Gastrocnemius medialis (tissue), 4 donors: ENCODE measurements around the gene B3GAT1. TPM values are rescaled to one million over a fixed set of nuclear protein-coding genes. Genes with fewer than 3 reads are reported as not detected.

Source experiments
- ATAC-seq, 2 donors: fragments of 150-250 bp; one replicate each; pipeline ENCODE4 v1.9.1; 2016
- DNase-seq, 2 donors: peaks; one replicate each; pipeline ENCODE4 v3.0.0-alpha.2; 2019
- H3K27ac ChIP-seq, 4 donors: fragments of 200-600 bp; sonication (generic); 1 replicate in 1 of 4; 2 replicates in 3 of 4; pipeline ENCODE4 v1.5.1; 2016 to 2018; ENCODE audit warnings: mild to moderate bottlenecking in 2 of 4, moderate library complexity in 1 of 4
- H3K27me3 ChIP-seq, 3 donors: fragments of 200-600 bp; sonication (generic) in 2 of 3; 1 replicate in 1 of 3; 2 replicates in 2 of 3; pipeline versions ENCODE4 v1.5.1 to v1.6.0; 2016 to 2019; ENCODE audit warnings: mild to moderate bottlenecking in 1 of 3, moderate library complexity in 1 of 3
- H3K36me3 ChIP-seq, 2 donors: fragments of 200-600 bp; sonication (generic) in 1 of 2; one replicate each; pipeline ENCODE4 v1.5.1; 2017 to 2018
- H3K4me1 ChIP-seq, 2 donors: fragments of 200-600 bp; sonication (generic) in 1 of 2; one replicate each; pipeline ENCODE4 v1.5.1; 2016 to 2017; ENCODE audit warnings: mild to moderate bottlenecking in 2 of 2
- H3K4me3 ChIP-seq, 4 donors: fragments of 200-600 bp; sonication (generic) in 3 of 4; 1 replicate in 1 of 4; 2 replicates in 3 of 4; pipeline ENCODE4 v1.5.1; 2016 to 2019; ENCODE audit warnings: mild to moderate bottlenecking in 2 of 4
- H3K9me3 ChIP-seq, 3 donors: fragments of 200-600 bp; sonication (generic) in 2 of 3; 1 replicate in 1 of 3; 2 replicates in 2 of 3; pipeline ENCODE4 v1.5.1; 2016 to 2019
- CTCF ChIP-seq, 5 experiments: fragments of 450-650 bp in 3 of 5; fragments of 200-600 bp in 2 of 5; sonication (generic) in 2 of 5; IDR thresholded peaks in 4 of 5; conservative IDR thresholded peaks in 1 of 5; 1 replicate in 4 of 5; 2 replicates in 1 of 5; pipeline ENCODE4 v1.5.1; 2016 to 2019; ENCODE audit warnings: antibody characterized with exemption in 5 of 5, mild to moderate bottlenecking in 3 of 5, moderate library complexity in 3 of 5
- POLR2A ChIP-seq, 2 donors: fragments of 450-650 bp; IDR thresholded peaks; one replicate each; pipeline ENCODE4 v1.6.1; 2017; ENCODE audit warnings: antibody characterized with exemption in 2 of 2, mild to moderate bottlenecking in 2 of 2, moderate library complexity in 2 of 2
- in situ Hi-C, 4 donors: fragments of 200-750 bp; cut with MboI; loops; one replicate each; pipeline versions ENCODE4 v1.15.0 to v1.8.0; 2017; ENCODE audit warnings: low sequenced_read_pairs in 4 of 4
- intact Hi-C: fragments of 100-400 bp; cut with DNase I; formaldehyde crosslinking; loops from one replicate; pipeline ENCODE4 v1.15.1; 2023; ENCODE audit warnings: low total_unique reads
- total RNA-seq, 4 donors: library from RNA; depleted of rRNA; stranded (reverse); fragments of >200 nt; gene quantifications; one replicate each; pipeline versions ENCODE4 v1.1.0 to v1.2.3, GENCODE V29; 2016

B3GAT1 gene
- total RNA-seq, 4 donors from 2014 or later: 0.10 TPM; not detected in 3

DNA sequence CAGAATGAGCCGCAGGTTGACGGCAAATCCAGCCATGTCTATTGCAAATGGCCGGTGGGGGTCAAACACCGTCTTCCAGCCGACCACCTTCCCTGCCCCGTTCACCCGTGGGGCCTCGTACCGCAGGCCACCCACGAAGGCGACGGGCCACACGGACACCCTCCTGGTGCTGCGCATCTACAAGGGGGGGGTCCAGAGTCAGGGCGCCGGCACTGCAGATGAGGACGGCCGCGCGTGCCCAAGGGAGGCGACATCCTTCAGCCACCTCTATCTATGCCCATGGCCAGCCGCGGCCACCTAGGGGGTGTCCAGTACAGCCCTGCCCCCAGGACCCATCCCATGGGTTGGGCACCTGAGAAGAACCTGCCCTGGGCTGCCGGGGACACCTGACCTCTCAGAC is 29.2 kb downstream of the B3GAT1 start:
- intact Hi-C loops: no loop called here
- in situ Hi-C loops: no loop called here
- TF ChIP-seq CTCF (IDR thresholded peaks at IDR 0.05 in 4 of 5, conservative IDR thresholded peaks at IDR 0.05 in 1 of 5): no peak
- TF ChIP-seq POLR2A (IDR thresholded peaks at IDR 0.05): no peak
- H3K36me3 ChIP-seq: no peaks in the 10 kb centered on the region
- H3K4me1 ChIP-seq: peaks cover 3 to 8% of the 10 kb centered on the region in 2 donors
- DNase-seq (no peak), ATAC-seq (no peak)
- H3K27ac ChIP-seq: no peak overlapping the region
- no peaks in the 10 kb centered on the region for H3K27me3 ChIP-seq
- no peaks in the 10 kb centered on the region for H3K9me3 ChIP-seq
- no peak overlapping the region for H3K4me3 ChIP-seq

- H3K9me3 ChIP-seq: no peaks in the 10 kb centered on the region
- H3K27ac ChIP-seq: no peak overlapping the region
- H3K4me1 ChIP-seq: peaks cover 3 to 8% of the 10 kb centered on the region in 2 donors
- intact Hi-C loops: no loop called here
- no peak overlapping the region for H3K4me3 ChIP-seq
- no peak for TF ChIP-seq CTCF (IDR thresholded peaks at IDR 0.05 in 4 of 5, conservative IDR thresholded peaks at IDR 0.05 in 1 of 5)
- no peak for TF ChIP-seq POLR2A (IDR thresholded peaks at IDR 0.05)
- in situ Hi-C loops: no loop called here
- H3K27me3 ChIP-seq: no peaks in the 10 kb centered on the region
- H3K36me3 ChIP-seq: no peaks in the 10 kb centered on the region
- ATAC-seq: no peak
- DNase-seq: no peak
Measured at GRCh38 chr11:134382257-134382656, 29.8 kb downstream of the B3GAT1 start.

DNA sequence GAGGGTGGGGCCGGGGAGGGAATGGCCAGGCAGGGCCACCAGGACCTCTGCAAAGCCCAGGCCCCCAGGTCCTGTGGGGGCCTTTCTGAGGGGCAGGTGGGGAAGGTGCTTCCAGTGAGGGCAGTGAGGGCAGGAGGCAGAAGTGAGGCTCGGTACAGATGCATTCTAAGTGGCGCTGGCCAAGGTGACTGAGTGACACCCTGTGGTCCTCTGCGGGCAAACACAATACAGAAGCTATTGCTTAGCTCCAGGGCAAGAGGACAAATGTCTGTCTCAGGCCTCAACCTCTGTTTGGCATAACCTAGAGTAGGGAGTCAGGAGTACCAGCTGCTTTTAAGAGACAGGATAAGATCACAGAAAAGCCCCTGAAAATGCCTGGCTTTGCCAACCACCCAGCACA is 31.3 kb downstream of the B3GAT1 start:
- H3K4me3 ChIP-seq: no peak overlapping the region
- intact Hi-C loops (no loop called here), in situ Hi-C loops (no loop called here)
- TF ChIP-seq POLR2A (IDR thresholded peaks at IDR 0.05) (no peak), CTCF (IDR thresholded peaks at IDR 0.05 in 4 of 5, conservative IDR thresholded peaks at IDR 0.05 in 1 of 5) (no peak)
- ATAC-seq (no peak), DNase-seq (no peak)
- H3K4me1 ChIP-seq: peaks cover 0 to 3% of the 10 kb centered on the region in 2 donors
- no peaks in the 10 kb centered on the region for H3K9me3 ChIP-seq
- no peak overlapping the region for H3K27ac ChIP-seq
- no peaks in the 10 kb centered on the region for H3K36me3 ChIP-seq
- no peaks in the 10 kb centered on the region for H3K27me3 ChIP-seq

- H3K27me3 ChIP-seq: no peaks in the 10 kb centered on the region
- H3K4me1 ChIP-seq: no peaks in the 10 kb centered on the region
- no peak for TF ChIP-seq CTCF (IDR thresholded peaks at IDR 0.05 in 4 of 5, conservative IDR thresholded peaks at IDR 0.05 in 1 of 5)
- no peak for TF ChIP-seq POLR2A (IDR thresholded peaks at IDR 0.05)
- H3K27ac ChIP-seq: no peak overlapping the region
- no peak for ATAC-seq
- no peaks in the 10 kb centered on the region for H3K9me3 ChIP-seq
- intact Hi-C loops: no loop called here
- no peak for DNase-seq
- no peak overlapping the region for H3K4me3 ChIP-seq
- in situ Hi-C loops: no loop called here
- no peaks in the 10 kb centered on the region for H3K36me3 ChIP-seq
Measured at GRCh38 chr11:134380229-134380628, 31.8 kb downstream of the B3GAT1 start.

GRCh38 chr11:134379241-134379640 is 32.8 kb downstream of the B3GAT1 start:
- TF ChIP-seq POLR2A (IDR thresholded peaks at IDR 0.05): no peak
- TF ChIP-seq CTCF (IDR thresholded peaks at IDR 0.05 in 4 of 5, conservative IDR thresholded peaks at IDR 0.05 in 1 of 5): no peak
- H3K4me1 ChIP-seq: no peaks in the 10 kb centered on the region
- no peak for ATAC-seq
- H3K27me3 ChIP-seq: no peaks in the 10 kb centered on the region
- H3K36me3 ChIP-seq: no peaks in the 10 kb centered on the region
- no peaks in the 10 kb centered on the region for H3K9me3 ChIP-seq
- intact Hi-C loops: no loop called here
- H3K27ac ChIP-seq: no peak overlapping the region
- no peak for DNase-seq
- in situ Hi-C loops: no loop called here
- H3K4me3 ChIP-seq: no peak overlapping the region
